IPS-18a (cell line): ENCODE data around the gene TMEM131.

Experiments used
- H3K27ac ChIP-seq: one replicate; pipeline ENCODE4 v1.5.1; 2013; ENCODE audit warnings: low read length
- H3K27me3 ChIP-seq: one replicate; pipeline ENCODE4 v1.6.1; 2013; ENCODE audit warnings: mild to moderate bottlenecking, low read length; ENCODE audit not compliant: control insufficient read depth, insufficient read depth
- H3K36me3 ChIP-seq: one replicate; pipeline ENCODE4 v1.6.1; 2013; ENCODE audit warnings: low read depth, low read length; ENCODE audit not compliant: control insufficient read depth
- H3K4me1 ChIP-seq: one replicate; pipeline ENCODE4 v1.6.1; 2013; ENCODE audit warnings: low read depth, low read length; ENCODE audit not compliant: control insufficient read depth
- H3K4me3 ChIP-seq: one replicate; pipeline ENCODE4 v1.5.1; 2013; ENCODE audit warnings: low read length
- H3K9ac ChIP-seq: one replicate; pipeline ENCODE4 v1.6.1; 2013; ENCODE audit warnings: mild to moderate bottlenecking, low read length, moderate library complexity
- H3K9me3 ChIP-seq: one replicate; pipeline ENCODE4 v1.6.1; 2013; ENCODE audit warnings: low read depth, low read length; ENCODE audit not compliant: control insufficient read depth

The TMEM131 gene

DNA sequence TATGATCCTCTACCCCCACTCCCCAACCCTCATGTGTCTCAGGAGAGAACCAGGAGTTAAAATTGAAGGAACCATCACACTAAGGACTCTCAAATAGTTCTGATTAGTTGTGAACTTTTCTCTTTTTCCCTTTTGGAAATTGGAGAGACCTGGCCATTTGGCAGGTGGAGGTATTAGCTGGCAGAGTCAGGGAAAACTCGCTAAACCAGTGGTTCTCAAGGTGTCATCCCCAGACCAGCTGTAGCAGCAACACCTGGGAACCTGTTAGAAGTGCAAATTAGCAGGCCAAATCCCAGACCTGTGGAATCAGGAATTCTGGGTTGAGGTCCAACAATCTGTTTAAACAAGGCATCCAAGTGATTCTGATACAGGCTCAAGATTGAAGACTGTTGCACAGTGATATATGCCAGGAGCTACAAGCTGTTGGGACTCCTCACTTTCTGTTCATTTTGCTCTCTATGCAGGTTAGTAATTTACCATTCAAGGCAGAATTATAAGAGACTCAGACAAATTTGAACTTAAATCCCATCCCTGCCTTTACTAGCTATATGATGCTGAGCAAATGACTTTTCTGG lies 2.8 kb upstream of the TMEM131 start:
- no peaks in the 10 kb centered on the region for H3K36me3 ChIP-seq
- no peak overlapping the region for H3K4me3 ChIP-seq
- no peak overlapping the region for H3K9ac ChIP-seq

DNA sequence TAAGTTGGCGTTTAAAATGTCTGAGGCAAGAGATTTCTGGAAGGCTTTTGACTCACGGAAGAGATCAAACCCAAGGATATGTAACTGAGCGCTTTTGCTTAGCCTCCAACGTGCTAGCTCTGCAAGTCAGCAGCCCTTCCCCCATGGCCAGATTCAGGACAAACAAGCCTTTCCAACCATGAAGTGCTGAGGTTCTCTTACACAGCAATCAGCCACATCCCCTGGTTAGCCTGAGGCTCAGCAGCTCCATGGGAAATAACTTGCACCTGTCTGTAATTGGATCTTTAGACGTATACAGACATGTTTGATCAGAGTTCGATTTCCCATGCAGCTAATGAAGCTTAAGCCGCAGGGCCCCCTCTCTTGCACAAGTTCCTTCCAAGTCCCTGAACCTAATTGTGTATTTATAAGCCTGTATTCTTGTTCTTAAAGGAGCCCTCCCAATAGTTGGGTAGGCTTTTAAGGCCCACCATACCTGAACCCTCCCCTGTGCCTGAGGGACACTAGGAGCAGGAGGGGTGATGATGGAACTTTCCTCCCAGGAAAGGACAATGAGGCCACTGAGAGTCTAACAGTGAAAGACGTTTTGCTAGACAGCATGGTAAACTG lies 2.1 kb upstream of the TMEM131 start:
- Histone ChIP-seq H3K4me1 (peaks cover 6% of the 10 kb centered on the region), H3K4me3 (no peak overlapping the region), H3K27ac (no peak overlapping the region), H3K36me3 (no peaks in the 10 kb centered on the region), H3K27me3 (no peaks in the 10 kb centered on the region), H3K9me3 (no peaks in the 10 kb centered on the region), H3K9ac (no peak overlapping the region)

More for the DNA sequence above, 2.8 kb upstream of the TMEM131 start:
- no peak overlapping the region for H3K27ac ChIP-seq
- H3K27me3 ChIP-seq, result no peaks in the 10 kb centered on the region
- H3K4me1 ChIP-seq, result peaks cover 1% of the 10 kb centered on the region
- H3K9me3 ChIP-seq, result no peaks in the 10 kb centered on the region

DNA sequence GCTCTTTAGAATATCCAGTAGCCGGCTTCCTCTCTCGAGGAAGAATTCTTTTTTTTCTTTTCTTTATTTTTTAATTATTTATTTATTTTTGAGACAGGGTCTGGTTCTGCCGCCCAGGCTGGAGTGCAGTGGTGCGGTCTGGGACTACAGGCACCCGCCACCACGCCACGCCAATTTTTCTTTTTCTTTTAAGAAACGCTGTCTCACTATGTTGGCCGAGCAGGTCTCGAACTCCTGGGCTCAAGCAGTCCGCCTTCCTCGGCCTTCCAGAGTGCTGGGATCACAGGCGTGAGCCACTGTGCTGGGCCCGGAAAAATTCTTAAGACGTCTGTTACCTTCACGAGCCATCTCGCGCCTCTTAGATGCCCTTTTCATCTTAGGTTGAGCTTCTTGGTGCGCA lies 931 bp upstream of the TMEM131 start:
- Histone ChIP-seq H3K27me3 (no peaks in the 10 kb centered on the region), H3K4me3 (peak overlapping the region; percentile 96), H3K9ac (no peak overlapping the region), H3K4me1 (peaks cover 6% of the 10 kb centered on the region), H3K9me3 (no peaks in the 10 kb centered on the region), H3K27ac (no peak overlapping the region), H3K36me3 (no peaks in the 10 kb centered on the region)

DNA sequence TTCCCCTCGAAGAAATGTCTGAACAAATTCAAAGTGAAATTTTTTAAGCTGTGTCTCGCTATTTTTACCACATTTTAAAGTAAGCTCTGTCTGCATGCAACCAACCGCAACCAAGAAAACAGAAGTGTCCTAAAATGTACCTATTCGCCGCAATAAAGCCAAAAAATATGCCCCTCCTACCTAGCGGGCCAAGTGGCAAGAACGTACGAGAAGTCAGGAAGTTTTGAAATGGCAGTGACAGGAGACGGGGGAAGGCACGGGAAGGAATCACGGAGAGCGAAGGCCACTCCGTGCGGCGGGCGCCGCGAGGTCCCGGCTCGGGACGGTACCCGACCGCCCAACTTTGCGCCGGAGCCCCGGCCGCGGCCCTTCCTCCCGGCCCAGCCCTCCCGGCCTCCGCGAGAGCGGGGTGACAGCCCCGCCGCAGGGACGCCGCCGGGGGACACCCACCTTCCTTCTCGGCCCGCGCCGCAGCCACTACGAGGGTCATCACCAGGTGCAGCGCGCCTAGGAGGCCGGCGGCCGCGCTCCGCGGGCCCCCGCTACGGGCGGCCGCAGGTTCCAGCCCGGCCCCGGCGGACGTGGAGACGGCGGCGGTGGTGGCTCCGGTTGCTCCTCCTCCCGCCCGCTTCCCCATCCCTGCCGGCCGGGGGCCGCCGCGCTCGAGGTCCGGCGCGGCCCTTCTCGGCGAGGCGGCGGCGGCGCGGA lies 568 bp downstream of the TMEM131 start:
- H3K9me3 ChIP-seq, result no peaks in the 10 kb centered on the region
- peak overlapping the region; percentile 85 for H3K9ac ChIP-seq
- peaks cover 6% of the 10 kb centered on the region for H3K4me1 ChIP-seq
- H3K27me3 ChIP-seq, result no peaks in the 10 kb centered on the region
- peak overlapping the region; percentile 96 for H3K4me3 ChIP-seq
- H3K36me3 ChIP-seq, result no peaks in the 10 kb centered on the region
- H3K27ac ChIP-seq, result peak overlapping the region; percentile 78

DNA sequence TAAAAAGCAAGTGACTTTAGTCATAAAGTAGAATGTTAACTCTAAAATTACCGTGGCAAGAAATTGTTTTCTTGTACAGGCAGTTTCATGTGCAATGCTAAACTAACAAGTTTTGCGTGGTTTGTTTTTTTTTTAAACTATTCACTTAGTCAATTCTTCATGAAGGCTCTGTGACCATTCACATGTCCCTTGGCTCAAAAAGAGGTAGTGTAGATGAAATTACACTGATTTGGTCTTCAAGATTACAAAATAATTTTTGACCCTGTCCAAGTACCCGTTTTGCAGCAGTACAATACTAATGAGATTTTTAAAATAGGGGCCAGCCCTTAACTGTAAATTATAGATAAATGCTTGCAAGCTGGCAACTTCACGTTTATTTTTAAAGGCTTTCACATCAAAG lies 1.3 kb downstream of the TMEM131 start:
- H3K4me1 ChIP-seq, result peaks cover 6% of the 10 kb centered on the region
- peak overlapping the region; percentile 96 for H3K4me3 ChIP-seq
- peak overlapping the region; percentile 85 for H3K9ac ChIP-seq
- no peaks in the 10 kb centered on the region for H3K36me3 ChIP-seq
- no peaks in the 10 kb centered on the region for H3K9me3 ChIP-seq
- no peak overlapping the region for H3K27ac ChIP-seq
- H3K27me3 ChIP-seq, result no peaks in the 10 kb centered on the region

DNA sequence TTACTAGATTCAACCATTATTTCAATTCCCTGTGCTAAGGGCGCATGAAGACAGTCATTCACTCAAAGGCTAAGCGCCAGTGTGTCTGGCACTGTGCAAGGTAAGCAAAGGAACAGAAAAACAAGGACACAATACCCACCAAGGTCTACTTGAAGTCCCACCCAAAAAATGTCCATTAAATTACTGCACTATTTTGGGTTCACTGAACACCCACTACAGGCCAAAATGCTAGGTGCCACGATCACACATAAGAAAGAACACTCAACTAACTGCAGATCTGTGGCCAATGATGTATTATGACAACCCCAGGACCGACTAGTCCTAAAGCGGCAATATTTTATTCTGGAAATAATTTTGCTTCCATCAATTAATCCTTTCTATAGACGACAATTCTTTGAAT lies 1.8 kb downstream of the TMEM131 start:
- Histone ChIP-seq H3K9ac (peak overlapping the region; percentile 3), H3K27ac (no peak overlapping the region)

DNA sequence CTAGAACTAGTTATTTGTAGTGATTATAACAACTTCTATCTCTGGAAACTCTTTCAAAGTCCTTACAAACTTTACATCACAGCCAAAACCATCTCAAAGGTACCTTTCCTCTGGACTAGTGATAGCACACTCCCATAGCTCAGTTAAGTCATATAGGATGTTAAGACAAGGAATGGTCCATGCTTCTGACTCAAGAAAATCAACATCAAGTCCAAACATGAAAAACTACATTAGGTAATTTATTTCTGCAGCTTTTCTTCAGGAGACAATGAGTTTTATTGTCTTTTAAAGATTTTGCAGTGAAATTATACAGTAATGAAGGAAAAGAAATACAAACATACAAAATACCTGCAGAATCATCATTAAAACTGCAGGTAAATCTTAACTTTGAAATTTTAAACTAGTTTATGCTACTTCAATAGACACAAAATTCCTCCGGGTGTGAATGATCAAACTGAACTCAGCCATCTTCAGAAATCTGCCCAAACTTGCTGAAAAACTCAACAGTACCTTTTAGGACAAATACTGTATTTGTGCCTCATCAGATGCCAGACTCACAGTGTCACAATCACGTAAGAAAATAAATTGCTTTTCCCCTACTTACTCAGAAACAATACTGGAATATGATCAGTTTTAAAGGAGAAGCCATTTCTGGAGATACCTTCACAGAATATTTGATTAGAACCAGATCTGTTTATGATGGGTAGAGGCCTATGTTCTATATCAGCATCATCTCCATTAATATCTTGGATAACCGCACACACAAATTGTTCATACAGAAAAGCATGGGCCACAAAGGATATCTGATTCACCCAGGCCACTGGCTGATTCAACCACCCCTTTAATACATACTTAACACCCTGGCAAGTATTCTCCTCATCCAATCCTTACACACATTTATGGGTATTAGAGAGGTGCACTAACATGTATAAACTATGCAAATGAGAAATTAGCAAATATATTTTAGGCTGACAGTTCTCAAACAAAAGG lies 2.6 kb downstream of the TMEM131 start:
- Histone ChIP-seq H3K4me1 (peaks cover 6% of the 10 kb centered on the region), H3K4me3 (peak overlapping the region; percentile 96), H3K27ac (no peak overlapping the region), H3K9ac (peak overlapping the region; percentile 3), H3K9me3 (peaks cover 6% of the 10 kb centered on the region), H3K36me3 (no peaks in the 10 kb centered on the region), H3K27me3 (no peaks in the 10 kb centered on the region)

More for the DNA sequence above, 1.8 kb downstream of the TMEM131 start:
- Histone ChIP-seq H3K9me3 (no peaks in the 10 kb centered on the region), H3K4me3 (peak overlapping the region; percentile 96), H3K27me3 (no peaks in the 10 kb centered on the region), H3K4me1 (peaks cover 6% of the 10 kb centered on the region), H3K36me3 (no peaks in the 10 kb centered on the region)

DNA sequence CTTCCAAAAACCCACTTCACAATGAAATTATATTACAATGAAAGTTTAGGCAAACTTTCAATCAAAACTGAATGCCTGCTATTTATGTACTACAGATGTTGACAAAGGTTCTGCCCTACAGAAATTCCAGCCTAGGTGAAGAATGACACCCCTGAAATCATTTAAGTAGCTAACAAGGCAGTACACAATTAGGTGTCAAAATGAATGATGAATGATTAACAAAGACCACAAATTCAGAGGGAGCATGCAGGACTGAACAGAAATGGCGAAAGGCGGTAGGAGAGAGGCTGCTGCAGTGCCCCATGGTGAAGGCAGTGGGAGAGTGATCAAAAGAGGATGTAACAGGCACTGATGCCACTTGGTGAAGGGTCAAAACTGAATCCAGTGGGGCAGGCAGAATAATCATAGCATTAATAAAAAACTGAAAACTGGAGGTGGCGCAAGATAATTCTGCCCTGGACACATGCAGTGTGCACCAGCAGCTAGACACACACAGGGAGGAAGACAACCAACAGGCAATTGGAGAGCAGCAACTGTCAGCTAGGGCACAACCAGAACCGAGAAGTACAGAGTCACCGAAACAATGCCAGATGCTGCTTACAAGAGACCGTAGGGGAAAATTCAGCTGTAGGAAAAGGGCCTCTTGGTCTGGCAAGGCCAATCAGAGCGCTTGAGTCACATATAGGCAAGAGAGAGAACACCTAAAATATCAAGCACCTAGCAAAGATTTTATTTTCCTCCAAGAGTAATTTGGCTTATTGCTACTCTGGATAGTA lies 4.5 kb downstream of the TMEM131 start:
- H3K27me3 ChIP-seq, result no peaks in the 10 kb centered on the region
- no peak overlapping the region for H3K4me3 ChIP-seq
- no peaks in the 10 kb centered on the region for H3K36me3 ChIP-seq
- H3K27ac ChIP-seq, result no peak overlapping the region
- peaks cover 8% of the 10 kb centered on the region for H3K9me3 ChIP-seq
- peaks cover 6% of the 10 kb centered on the region for H3K4me1 ChIP-seq
- no peak overlapping the region for H3K9ac ChIP-seq

DNA sequence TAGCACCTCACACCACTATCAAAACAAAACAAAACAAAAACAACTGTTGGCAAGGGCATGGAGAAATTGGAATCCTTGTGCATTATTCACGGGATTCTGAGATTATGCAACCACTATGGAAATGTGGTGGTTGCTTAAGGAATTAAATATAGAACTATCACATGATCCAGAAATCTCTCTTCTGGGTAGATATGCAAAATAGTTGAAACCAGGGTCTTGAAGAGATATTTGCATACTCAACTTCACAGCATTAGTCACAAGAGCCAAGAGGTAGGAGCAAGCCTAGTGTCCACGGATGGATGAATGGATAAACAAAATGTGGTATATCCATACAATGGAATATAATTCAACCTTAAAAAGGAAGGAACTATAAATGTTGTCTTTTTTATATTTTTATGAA lies 7.0 kb downstream of the TMEM131 start:
- Histone ChIP-seq H3K9ac (no peak overlapping the region), H3K27me3 (no peaks in the 10 kb centered on the region), H3K36me3 (no peaks in the 10 kb centered on the region), H3K9me3 (peaks cover 8% of the 10 kb centered on the region), H3K4me1 (peaks cover 6% of the 10 kb centered on the region), H3K27ac (no peak overlapping the region), H3K4me3 (no peak overlapping the region)

DNA sequence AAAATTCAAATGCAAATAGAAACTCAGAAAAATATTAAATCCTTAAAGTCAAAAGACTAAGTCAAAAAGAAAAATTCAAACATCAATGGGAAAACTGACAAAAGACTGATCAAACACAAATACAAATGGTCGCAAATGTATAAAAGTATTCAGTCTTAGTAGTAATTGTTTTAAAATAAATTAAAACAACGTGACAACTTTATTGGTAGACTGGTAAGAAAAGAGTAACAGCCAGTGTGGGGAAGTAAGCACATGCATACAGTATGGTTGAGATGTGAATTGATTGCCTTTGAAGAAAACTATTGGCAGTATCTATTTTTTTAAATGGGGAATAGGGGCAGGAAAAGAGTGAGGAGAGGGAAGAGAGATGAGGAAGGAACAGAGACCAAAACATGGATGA lies 9.8 kb downstream of the TMEM131 start:
- no peak overlapping the region for H3K4me3 ChIP-seq
- H3K27ac ChIP-seq, result no peak overlapping the region
- no peak overlapping the region for H3K9ac ChIP-seq
- no peaks in the 10 kb centered on the region for H3K36me3 ChIP-seq
- no peaks in the 10 kb centered on the region for H3K27me3 ChIP-seq
- H3K9me3 ChIP-seq, result peaks cover 8% of the 10 kb centered on the region
- H3K4me1 ChIP-seq, result peaks cover 7% of the 10 kb centered on the region
